IMR-90 (cell line): ENCODE measurements around the gene TSPO. TPM values are rescaled to one million over a fixed set of nuclear protein-coding genes. Genes with fewer than 3 reads are reported as not detected.

Experiments
- ATAC-seq: fragments of 200-7000 bp; cut with Tn5 transposase; 2 replicates; pipeline ENCODE4 v1.9.1; 2020; ENCODE audit warnings: low read depth, mild to moderate bottlenecking, moderate library complexity
- BruUV-seq: library from RNA; stranded (reverse); fragments of 400-500 nt; replicated peaks from 2 replicates; lab custom pipeline; 2021; lab: Mats Ljungman, UMichigan
- CTCF ChIA-PET: fragments of 300-600 bp; formaldehyde crosslinking; extraction: SDS; loops from one replicate; lab custom pipeline; 2021; ENCODE audit warnings: antibody characterized with exemption; lab: Yijun Ruan, JAX
- POLR2A ChIA-PET: fragments of 300-600 bp; sonication (Branson Sonifier 250); formaldehyde crosslinking; loops from one replicate; lab custom pipeline; 2022; ENCODE audit warnings: antibody characterized with exemption; ENCODE audit not compliant: unreplicated experiment; lab: Charles Lee
- DNase-seq: peaks from one replicate; pipeline ENCODE4 v3.0.0; 2013
- H2AFZ ChIP-seq: replicated peaks from 2 replicates; pipeline ENCODE3; 2013; ENCODE audit warnings: low read length, mild to moderate bottlenecking; ENCODE audit not compliant: poor library complexity
- H2AK5ac ChIP-seq: 2 replicates; pipeline ENCODE4 v1.6.1; 2013; ENCODE audit warnings: low read depth, low read length, inconsistent platforms
- H2AK9ac ChIP-seq: replicated peaks from 2 replicates; pipeline ENCODE3; 2013; ENCODE audit warnings: mild to moderate bottlenecking, low read depth, low read length, moderate library complexity; ENCODE audit not compliant: poor library complexity
- H2BK120ac ChIP-seq: 2 replicates; pipeline ENCODE4 v1.6.1; 2013; ENCODE audit warnings: low read depth, low read length, inconsistent platforms
- H2BK15ac ChIP-seq: 3 replicates; pipeline ENCODE4 v1.6.1; 2013; ENCODE audit warnings: low read depth, low read length, inconsistent platforms
- H2BK20ac ChIP-seq: 2 replicates; pipeline ENCODE4 v1.6.1; 2013; ENCODE audit warnings: low read depth, mild to moderate bottlenecking, inconsistent platforms, low read length, moderate library complexity
- H2BK5ac ChIP-seq: 2 replicates; pipeline ENCODE4 v1.6.1; 2013; ENCODE audit warnings: mild to moderate bottlenecking, low read depth, low read length, inconsistent platforms; ENCODE audit not compliant: poor library complexity, severe bottlenecking
- H3K14ac ChIP-seq: replicated peaks from 2 replicates; pipeline ENCODE4 v1.6.1; 2013; ENCODE audit warnings: low read depth, low read length, inconsistent platforms
- H3K18ac ChIP-seq: 2 replicates; pipeline ENCODE4 v1.6.1; 2013; ENCODE audit warnings: low read depth, low read length, control low read depth
- H3K23ac ChIP-seq: 2 replicates; pipeline ENCODE4 v1.6.1; 2013; ENCODE audit warnings: low read depth, low read length, inconsistent platforms
- H3K27ac ChIP-seq: 2 replicates; pipeline ENCODE4 v1.5.1; 2013; ENCODE audit warnings: mild to moderate bottlenecking, control low read depth, low read length; ENCODE audit not compliant: insufficient read depth
- H3K27me3 ChIP-seq: 2 replicates; pipeline ENCODE4 v1.6.1; 2013; ENCODE audit warnings: low read length; ENCODE audit not compliant: control insufficient read depth, insufficient read depth
- H3K36me3 ChIP-seq: 2 replicates; pipeline ENCODE4 v1.6.1; 2013; ENCODE audit warnings: low read length, mixed read lengths; ENCODE audit not compliant: control insufficient read depth, insufficient read depth
- H3K4ac ChIP-seq: 2 replicates; pipeline ENCODE4 v1.6.1; 2013; ENCODE audit warnings: low read depth, low read length, inconsistent platforms
- H3K4me1 ChIP-seq: 2 replicates; pipeline ENCODE4 v1.6.1; 2013; ENCODE audit warnings: low read length, mixed read lengths; ENCODE audit not compliant: control insufficient read depth, insufficient read depth
- H3K4me2 ChIP-seq: 2 replicates; pipeline ENCODE4 v1.6.1; 2013; ENCODE audit warnings: low read depth, mild to moderate bottlenecking, control low read depth, low read length, moderate library complexity
- H3K4me3 ChIP-seq: 2 replicates; pipeline ENCODE4 v1.5.1; 2013; ENCODE audit warnings: low read depth, mild to moderate bottlenecking, control low read depth, low read length, moderate library complexity; ENCODE audit not compliant: insufficient read depth
- H3K56ac ChIP-seq: 2 replicates; pipeline ENCODE4 v1.6.1; 2013; ENCODE audit warnings: low read length, inconsistent platforms; ENCODE audit not compliant: insufficient read depth; ENCODE audit errors: extremely low read depth
- H3K79me1 ChIP-seq, 2 experiments: 2 replicates each; pipeline ENCODE4 v1.6.1; 2013; ENCODE audit warnings: low read length in 2 of 2, inconsistent platforms in 1 of 2, low read depth in 1 of 2
- H3K9ac ChIP-seq: 2 replicates; pipeline ENCODE4 v1.6.1; 2013; ENCODE audit warnings: low read depth, low read length, control low read depth
- H3K9me1 ChIP-seq: 2 replicates; pipeline ENCODE4 v1.6.1; 2013; ENCODE audit warnings: low read length, inconsistent platforms; ENCODE audit not compliant: insufficient read depth
- H3K9me3 ChIP-seq: 2 replicates; pipeline ENCODE4 v1.6.1; 2013; ENCODE audit warnings: low read length; ENCODE audit not compliant: control insufficient read depth, insufficient read depth
- H4K20me1 ChIP-seq: 2 replicates; pipeline ENCODE4 v1.6.1; 2013; ENCODE audit warnings: low read length, inconsistent platforms; ENCODE audit not compliant: insufficient read depth
- H4K5ac ChIP-seq: 2 replicates; pipeline ENCODE4 v1.6.1; 2013; ENCODE audit warnings: mild to moderate bottlenecking, low read depth, low read length, control low read depth
- H4K8ac ChIP-seq, 2 experiments: 2 replicates each; pipeline ENCODE4 v1.6.1; 2013; ENCODE audit warnings: low read depth in 2 of 2, low read length in 2 of 2, control low read depth in 1 of 2, inconsistent platforms in 1 of 2
- H4K91ac ChIP-seq: 2 replicates; pipeline ENCODE4 v1.6.1; 2013; ENCODE audit warnings: low read depth, low read length, inconsistent platforms; ENCODE audit not compliant: insufficient read depth
- BHLHE40 ChIP-seq: fragments of 150-350 bp; IDR thresholded peaks from 2 replicates; pipeline ENCODE4 v1.6.1; 2016; ENCODE audit warnings: mild to moderate bottlenecking, low read depth, low read length
- CHD1 ChIP-seq: IDR thresholded peaks from 2 replicates; pipeline ENCODE4 v1.6.1; 2012; ENCODE audit warnings: low read depth, low read length, improper control_type of control experiment
- FOS ChIP-seq: fragments of 150-350 bp; IDR thresholded peaks from 2 replicates; pipeline ENCODE4 v1.6.1; 2016; ENCODE audit warnings: low read depth, low read length
- MAFK ChIP-seq: IDR thresholded peaks from 2 replicates; pipeline ENCODE4 v1.6.1; 2012; ENCODE audit warnings: low read depth, low read length, improper control_type of control experiment
- MAZ ChIP-seq: IDR thresholded peaks from 2 replicates; pipeline ENCODE4 v1.6.1; 2012; ENCODE audit warnings: low read depth, mild to moderate bottlenecking, low read length, improper control_type of control experiment, moderate library complexity, borderline replicate concordance
- MXI1 ChIP-seq: IDR thresholded peaks from 2 replicates; pipeline ENCODE4 v1.6.1; 2012; ENCODE audit warnings: low read depth, mild to moderate bottlenecking, low read length, moderate library complexity, borderline replicate concordance
- NFE2L2 ChIP-seq: fragments of 150-350 bp; IDR thresholded peaks from 2 replicates; pipeline ENCODE4 v1.6.1; 2016; ENCODE audit warnings: low read depth, mild to moderate bottlenecking, low read length
- POLR2A ChIP-seq: IDR thresholded peaks from 2 replicates; pipeline ENCODE4 v1.6.1; 2012; ENCODE audit warnings: mild to moderate bottlenecking, low read depth, low read length
- RCOR1 ChIP-seq: IDR thresholded peaks from 2 replicates; pipeline ENCODE4 v1.6.1; 2012; ENCODE audit warnings: mild to moderate bottlenecking, low read length, improper control_type of control experiment; ENCODE audit not compliant: insufficient replicate concordance
- RFX5 ChIP-seq: IDR thresholded peaks from 2 replicates; pipeline ENCODE4 v1.8.0; 2012; ENCODE audit warnings: low read depth, mild to moderate bottlenecking, low read length, moderate library complexity
- SMC3 ChIP-seq: fragments of 150-350 bp; IDR thresholded peaks from 2 replicates; pipeline ENCODE4 v1.6.1; 2016; ENCODE audit warnings: low read depth, mild to moderate bottlenecking, antibody characterized with exemption, low read length, moderate library complexity
- WGBS, 2 experiments: methylation state at CpG; one replicate each; pipeline versions ENCODE4 v1.1.5 to v1.1.7; 2013; ENCODE audit warnings: missing lambda C conversion rate in 2 of 2; ENCODE audit not compliant: insufficient read length in 1 of 2; ENCODE audit errors: extremely low coverage in 2 of 2; 5-methylcytosine and 5-hydroxymethylcytosine counted together
- dilution Hi-C: fragments of 300-500 bp; cut with HindIII; formaldehyde crosslinking; loops from one replicate; pipeline ENCODE4 v1.14.3; 2018; ENCODE audit warnings: low sequenced_read_pairs; ENCODE audit not compliant: unreplicated experiment
- in situ Hi-C: fragments of 300-500 bp; cut with MboI; formaldehyde crosslinking; loops from 3 replicates; pipeline ENCODE4 v1.14.3; 2019; ENCODE audit warnings: low sequenced_read_pairs, inconsistent platforms, mixed read lengths
- intact Hi-C: fragments of 100-400 bp; cut with micrococcal nuclease; formaldehyde crosslinking; loops from 2 replicates; pipeline ENCODE4 v1.10.0; 2022
- polyA plus RNA-seq, 3 experiments: library from polyadenylated mRNA; depleted of rRNA; stranded (reverse); fragments of >200 nt; gene quantifications; 2 replicates each; pipeline ENCODE4 v1.2.3, GENCODE V29; 2012; ENCODE audit warnings: low replicate concordance in 1 of 3
- total RNA-seq: library from RNA; depleted of rRNA; stranded (reverse); fragments of >200 nt; gene quantifications from 2 replicates; pipeline ENCODE4 v1.2.3, GENCODE V29; 2012
- TF ChIP-seq, protein P1 (sequence below): conservative IDR thresholded peaks from 2 replicates; pipeline ENCODE4 v1.5.1; 2012; ENCODE audit warnings: mild to moderate bottlenecking, low read depth, low read length, improper control_type of control experiment
- TF ChIP-seq, protein P2 (sequence below): fragments of 150-350 bp; IDR thresholded peaks from 2 replicates; pipeline ENCODE4 v1.6.1; 2016; ENCODE audit warnings: low read depth, mild to moderate bottlenecking, low read length, moderate library complexity, borderline replicate concordance
- TF ChIP-seq, protein P3 (sequence below): fragments of 150-350 bp; IDR thresholded peaks from 2 replicates; pipeline ENCODE4 v1.6.1; 2017; ENCODE audit warnings: mild to moderate bottlenecking, antibody characterized with exemption, low read length, low read depth

The TSPO gene
- total and polyA plus RNA-seq, 2 of the 4 experiments (the other 2 are of a cell fraction): 115 to 297 TPM

DNA sequence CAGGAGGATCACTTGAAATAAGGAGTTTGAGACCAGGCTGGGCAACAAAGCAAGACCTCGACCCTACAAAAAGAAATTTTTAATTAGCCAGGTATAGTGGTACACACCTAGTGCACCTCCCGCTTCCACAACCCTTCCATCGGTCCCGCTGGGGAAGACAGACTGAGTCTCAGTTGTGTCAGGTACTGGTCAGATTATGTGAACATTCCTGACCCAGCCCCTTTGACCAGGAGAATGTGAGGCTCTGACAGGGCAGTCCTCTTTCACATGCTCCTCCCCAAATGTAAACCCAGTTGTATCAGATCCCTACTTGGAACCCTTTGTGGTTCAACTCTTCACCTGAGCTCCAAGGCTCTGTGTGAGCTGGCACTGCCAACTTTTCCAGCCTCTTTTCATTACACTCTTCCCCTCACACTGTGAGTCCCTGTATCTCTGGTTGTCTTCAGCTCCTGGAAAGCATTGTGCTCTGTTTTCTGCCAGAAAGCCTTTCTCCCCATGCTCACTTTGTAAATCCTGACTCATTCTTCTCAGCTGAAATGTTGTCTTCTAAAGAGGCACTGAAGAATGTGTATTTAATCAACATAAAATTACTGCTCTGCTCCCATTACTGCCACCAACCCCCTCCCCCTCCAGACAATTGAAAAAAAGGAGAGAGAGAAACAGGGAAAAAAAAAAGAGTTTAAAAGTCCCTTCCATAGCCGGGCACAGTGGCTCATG is 37.6 kb downstream of the TSPO start:
- H2BK15ac ChIP-seq: no peak overlapping the region
- no peak overlapping the region for H3K18ac ChIP-seq
- peak overlapping the region; percentile 15 for H2AK9ac ChIP-seq
- ChIA-PET CTCF (interaction anchor here (0.9 to 1.3 kb wide), 2 partner anchors 12 to 13 kb away, joined by 3 to 4 read pairs; no protein-coding TSS in a partner anchor), POLR2A (no interaction called here)
- peaks cover 10% of the 10 kb centered on the region for H3K9me1 ChIP-seq
- peaks cover 11% of the 10 kb centered on the region for H3K4me1 ChIP-seq
- BruUV-seq: no TSS peak
- 0 out of 2 replicates have a peak overlapping the region, but pooled peaks have one; percentile 10 for H3K4me2 ChIP-seq
- H2BK120ac ChIP-seq: peak overlapping the region; percentile 11; the same call in 1 of the 2 replicates
- peak overlapping the region; percentile 23; the same call in 1 of the 2 replicates for H4K91ac ChIP-seq
- peak overlapping the region; percentile 49; the same call in 1 of the 2 replicates for H4K5ac ChIP-seq
- H2BK20ac ChIP-seq: no peak overlapping the region
- no CpG with 5 or more reads among the region's 5 CpGs for WGBS, 2 experiments
- dilution Hi-C loops (no loop called here), in situ Hi-C loops (no loop called here), intact Hi-C loops (no loop called here)
- H2BK5ac ChIP-seq: peak overlapping the region; percentile 9
- no peak overlapping the region for H3K4ac ChIP-seq
- H3K9ac ChIP-seq: no peak overlapping the region
- peaks cover 3 to 23% of the 10 kb centered on the region in 2 experiments; a peak in 3 of 4 replicates for H3K79me1 ChIP-seq
- H3K27me3 ChIP-seq: peaks cover 7% of the 10 kb centered on the region
- no peak for ATAC-seq
- H3K23ac ChIP-seq: no peak overlapping the region
- no peak overlapping the region for H3K14ac ChIP-seq
- peaks cover 14% of the 10 kb centered on the region for H4K20me1 ChIP-seq
- H3K56ac ChIP-seq: no peak overlapping the region
- DNase-seq: no peak
- H3K27ac ChIP-seq: no peak overlapping the region
- peak overlapping the region; percentile 43 to 50; a peak in 3 of 4 replicates for H4K8ac ChIP-seq
- no peaks in the 10 kb centered on the region for H3K36me3 ChIP-seq
- H2AK5ac ChIP-seq: 0 out of 2 replicates have a peak overlapping the region, but pooled peaks have one; percentile 0
- no peak overlapping the region for H3K4me3 ChIP-seq
- peak overlapping the region; percentile 71 for H2AFZ ChIP-seq
- no peaks in the 10 kb centered on the region for H3K9me3 ChIP-seq
- TF ChIP-seq POLR2A (no peak), BHLHE40 (no peak), FOS (no peak), CHD1 (no peak), MAFK (no peak), MXI1 (no peak), SMC3 (no peak), MAZ (no peak), RCOR1 (no peak), RFX5 (no peak), NFE2L2 (no peak)
- TF ChIP-seq, protein P1, sequence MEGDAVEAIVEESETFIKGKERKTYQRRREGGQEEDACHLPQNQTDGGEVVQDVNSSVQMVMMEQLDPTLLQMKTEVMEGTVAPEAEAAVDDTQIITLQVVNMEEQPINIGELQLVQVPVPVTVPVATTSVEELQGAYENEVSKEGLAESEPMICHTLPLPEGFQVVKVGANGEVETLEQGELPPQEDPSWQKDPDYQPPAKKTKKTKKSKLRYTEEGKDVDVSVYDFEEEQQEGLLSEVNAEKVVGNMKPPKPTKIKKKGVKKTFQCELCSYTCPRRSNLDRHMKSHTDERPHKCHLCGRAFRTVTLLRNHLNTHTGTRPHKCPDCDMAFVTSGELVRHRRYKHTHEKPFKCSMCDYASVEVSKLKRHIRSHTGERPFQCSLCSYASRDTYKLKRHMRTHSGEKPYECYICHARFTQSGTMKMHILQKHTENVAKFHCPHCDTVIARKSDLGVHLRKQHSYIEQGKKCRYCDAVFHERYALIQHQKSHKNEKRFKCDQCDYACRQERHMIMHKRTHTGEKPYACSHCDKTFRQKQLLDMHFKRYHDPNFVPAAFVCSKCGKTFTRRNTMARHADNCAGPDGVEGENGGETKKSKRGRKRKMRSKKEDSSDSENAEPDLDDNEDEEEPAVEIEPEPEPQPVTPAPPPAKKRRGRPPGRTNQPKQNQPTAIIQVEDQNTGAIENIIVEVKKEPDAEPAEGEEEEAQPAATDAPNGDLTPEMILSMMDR: no peak
- TF ChIP-seq, protein P2, sequence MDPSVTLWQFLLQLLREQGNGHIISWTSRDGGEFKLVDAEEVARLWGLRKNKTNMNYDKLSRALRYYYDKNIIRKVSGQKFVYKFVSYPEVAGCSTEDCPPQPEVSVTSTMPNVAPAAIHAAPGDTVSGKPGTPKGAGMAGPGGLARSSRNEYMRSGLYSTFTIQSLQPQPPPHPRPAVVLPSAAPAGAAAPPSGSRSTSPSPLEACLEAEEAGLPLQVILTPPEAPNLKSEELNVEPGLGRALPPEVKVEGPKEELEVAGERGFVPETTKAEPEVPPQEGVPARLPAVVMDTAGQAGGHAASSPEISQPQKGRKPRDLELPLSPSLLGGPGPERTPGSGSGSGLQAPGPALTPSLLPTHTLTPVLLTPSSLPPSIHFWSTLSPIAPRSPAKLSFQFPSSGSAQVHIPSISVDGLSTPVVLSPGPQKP: no peak
- TF ChIP-seq, protein P3, sequence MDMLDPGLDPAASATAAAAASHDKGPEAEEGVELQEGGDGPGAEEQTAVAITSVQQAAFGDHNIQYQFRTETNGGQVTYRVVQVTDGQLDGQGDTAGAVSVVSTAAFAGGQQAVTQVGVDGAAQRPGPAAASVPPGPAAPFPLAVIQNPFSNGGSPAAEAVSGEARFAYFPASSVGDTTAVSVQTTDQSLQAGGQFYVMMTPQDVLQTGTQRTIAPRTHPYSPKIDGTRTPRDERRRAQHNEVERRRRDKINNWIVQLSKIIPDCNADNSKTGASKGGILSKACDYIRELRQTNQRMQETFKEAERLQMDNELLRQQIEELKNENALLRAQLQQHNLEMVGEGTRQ: no peak
